BJ (cell line): ENCODE measurements around the gene TMEM244. TPM values are rescaled to one million over a fixed set of nuclear protein-coding genes. Genes with fewer than 3 reads are reported as not detected.

Experiments
- CTCF ChIA-PET: fragments of 350-600 bp; formaldehyde crosslinking; extraction: SDS; loops from one replicate; lab custom pipeline; 2021; ENCODE audit warnings: antibody characterized with exemption, inconsistent platforms; lab: Yijun Ruan, JAX
- POLR2A ChIA-PET: fragments of 300-600 bp; sonication (Branson Sonifier 250); formaldehyde crosslinking; extraction: SDS; loops from one replicate; lab custom pipeline; 2021; ENCODE audit warnings: antibody characterized with exemption; lab: Charles Lee
- DNase-seq: peaks from one replicate; pipeline ENCODE4 v3.0.0-alpha.2; 2011; ENCODE audit warnings: low read depth
- H3K27me3 ChIP-seq: 2 replicates; pipeline ENCODE4 v1.6.0; 2011; ENCODE audit warnings: low read length; ENCODE audit not compliant: control insufficient read depth, insufficient read depth
- H3K36me3 ChIP-seq: 2 replicates; pipeline ENCODE4 v1.5.1; 2011; ENCODE audit warnings: low read length; ENCODE audit not compliant: control insufficient read depth, insufficient read depth
- H3K4me3 ChIP-seq: 2 replicates; pipeline ENCODE4 v1.5.1; 2011; ENCODE audit warnings: low read depth, mild to moderate bottlenecking, control low read depth, low read length
- CTCF ChIP-seq: IDR thresholded peaks from 2 replicates; pipeline ENCODE4 v1.5.1; 2011; ENCODE audit warnings: low read depth, mild to moderate bottlenecking, control low read depth, inconsistent platforms, low read length, moderate library complexity; ENCODE audit not compliant: insufficient read depth
- polyA plus RNA-seq: library from polyadenylated mRNA; depleted of rRNA; stranded (reverse); fragments of >200 nt; gene quantifications from 2 replicates; pipeline ENCODE4 v1.2.3, GENCODE V29; 2011

Gene TMEM244
- polyA plus RNA-seq, 1 experiment: not detected

- Histone ChIP-seq H3K4me3 (no peak overlapping the region), H3K36me3 (no peaks in the 10 kb centered on the region), H3K27me3 (no peaks in the 10 kb centered on the region)
- ChIA-PET CTCF (no interaction called here), POLR2A (no interaction called here)
- DNase-seq: no peak
- TF ChIP-seq CTCF: no peak
Measured at GRCh38 chr6:129902681-129903080, 41.6 kb upstream of the TMEM244 start.

- no peak for DNase-seq
- no peak overlapping the region for H3K4me3 ChIP-seq
- no peaks in the 10 kb centered on the region for H3K27me3 ChIP-seq
- H3K36me3 ChIP-seq: no peaks in the 10 kb centered on the region
- ChIA-PET POLR2A (no interaction called here), CTCF (no interaction called here)
- no peak for TF ChIP-seq CTCF
Measured at GRCh38 chr6:129901910-129902309, 40.8 kb upstream of the TMEM244 start.

- Histone ChIP-seq H3K27me3 (no peaks in the 10 kb centered on the region), H3K4me3 (no peak overlapping the region), H3K36me3 (no peaks in the 10 kb centered on the region)
- no peak for DNase-seq
- ChIA-PET CTCF (interaction anchor here (1.4 to 1.7 kb wide), 2 partner anchors 15 kb away, joined by 5 to 6 read pairs; no protein-coding TSS in a partner anchor), POLR2A (no interaction called here)
- no peak for TF ChIP-seq CTCF
Measured at GRCh38 chr6:129895692-129896091, 34.6 kb upstream of the TMEM244 start.

GRCh38 chr6:129894921-129895320 is 33.8 kb upstream of the TMEM244 start:
- CTCF ChIA-PET: interaction anchor here (1.4 to 1.7 kb wide), 2 partner anchors 15 to 16 kb away, joined by 5 to 6 read pairs; no protein-coding TSS in a partner anchor
- Histone ChIP-seq H3K27me3 (no peaks in the 10 kb centered on the region), H3K4me3 (no peak overlapping the region), H3K36me3 (no peaks in the 10 kb centered on the region)
- peak; percentile 3 for DNase-seq
- TF ChIP-seq CTCF: no peak
- POLR2A ChIA-PET: no interaction called here

- POLR2A ChIA-PET: no interaction called here
- no peaks in the 10 kb centered on the region for H3K27me3 ChIP-seq
- no peak overlapping the region for H3K4me3 ChIP-seq
- peak; percentile 1 for DNase-seq
- no peaks in the 10 kb centered on the region for H3K36me3 ChIP-seq
- TF ChIP-seq CTCF: peak; percentile 32; the same call in 1 of the 2 replicates
- CTCF ChIA-PET: interaction anchor here (1.1 to 1.8 kb wide), 5 partner anchors 9 to 165 kb away, joined by 3 to 5 read pairs (median 3); no protein-coding TSS in a partner anchor
Measured at GRCh38 chr6:129893640-129894039, 32.5 kb upstream of the TMEM244 start.
